Common myeloid progenitor, CD34-positive (primary cell): ENCODE measurements around the gene WNK2.

Experiments used
- CTCF ChIA-PET: fragments of 350-600 bp; sonication (Branson Sonifier 250); formaldehyde crosslinking; loops from one replicate; lab custom pipeline; 2021; ENCODE audit warnings: antibody characterized with exemption; lab: Charles Lee
- POLR2A ChIA-PET: fragments of 350-600 bp; sonication (Branson Sonifier 250); formaldehyde crosslinking; loops from one replicate; lab custom pipeline; 2021; ENCODE audit warnings: antibody characterized with exemption; lab: Charles Lee
- DNase-seq, 3 donors: peaks; one replicate each; pipeline versions ENCODE4 v3.0.0 to v3.0.0-alpha.2; 2013
- H3K27ac ChIP-seq, 2 experiments: 1 replicate in 1 of 2; 2 replicates in 1 of 2; pipeline ENCODE4 v1.7.0; 2013; ENCODE audit warnings: inconsistent platforms in 2 of 2, low read length in 2 of 2, mild to moderate bottlenecking in 2 of 2, low read depth in 1 of 2, moderate library complexity in 1 of 2; ENCODE audit not compliant: severe bottlenecking in 2 of 2, insufficient read depth in 1 of 2, poor library complexity in 1 of 2
- H3K27me3 ChIP-seq, 5 experiments: replicated peaks in 2 of 5; 1 replicate in 3 of 5; 2 replicates in 2 of 5; pipeline versions ENCODE4 v1.6.1 to v1.7.0; 2013; ENCODE audit warnings: low read length in 4 of 5, mild to moderate bottlenecking in 2 of 5, moderate library complexity in 2 of 5, inconsistent platforms in 1 of 5; ENCODE audit not compliant: insufficient read depth in 5 of 5, control insufficient read depth in 4 of 5
- H3K36me3 ChIP-seq, 4 experiments: 1 replicate in 2 of 4; 2 replicates in 2 of 4; pipeline versions ENCODE4 v1.6.1 to v1.7.0; 2013; ENCODE audit warnings: low read length in 3 of 4, control low read depth in 1 of 4, mild to moderate bottlenecking in 1 of 4; ENCODE audit not compliant: control insufficient read depth in 4 of 4, insufficient read depth in 4 of 4
- H3K4me1 ChIP-seq, 4 experiments: 1 replicate in 3 of 4; 2 replicates in 1 of 4; pipeline versions ENCODE4 v1.6.1 to v1.7.1; 2013; ENCODE audit warnings: low read length in 3 of 4, mild to moderate bottlenecking in 3 of 4, control low read depth in 1 of 4, inconsistent platforms in 1 of 4, moderate library complexity in 1 of 4; ENCODE audit not compliant: control insufficient read depth in 4 of 4, insufficient read depth in 4 of 4; ENCODE audit errors: control extremely low read depth in 1 of 4
- H3K4me3 ChIP-seq, 7 experiments: 1 replicate in 4 of 7; 2 replicates in 3 of 7; pipeline versions ENCODE4 v1.5.1 to v1.7.0; 2013; ENCODE audit warnings: mild to moderate bottlenecking in 7 of 7, low read length in 6 of 7, moderate library complexity in 6 of 7, inconsistent platforms in 2 of 7, low read depth in 2 of 7, control low read depth in 1 of 7; ENCODE audit not compliant: insufficient read depth in 4 of 7, control insufficient read depth in 1 of 7; ENCODE audit errors: extremely low read depth in 1 of 7
- H3K9me3 ChIP-seq, 5 experiments: 1 replicate in 4 of 5; 2 replicates in 1 of 5; pipeline versions ENCODE4 v1.6.1 to v1.7.1; 2013; ENCODE audit warnings: low read length in 4 of 5, mild to moderate bottlenecking in 2 of 5, inconsistent platforms in 1 of 5, low read depth in 1 of 5, moderate library complexity in 1 of 5; ENCODE audit not compliant: control insufficient read depth in 4 of 5, insufficient read depth in 2 of 5; ENCODE audit errors: control extremely low read depth in 1 of 5
- WGBS: methylation state at CpG from one replicate; pipeline ENCODE4 v1.1.5; 2013; ENCODE audit not compliant: insufficient coverage; 5-methylcytosine and 5-hydroxymethylcytosine counted together

The WNK2 gene

DNA sequence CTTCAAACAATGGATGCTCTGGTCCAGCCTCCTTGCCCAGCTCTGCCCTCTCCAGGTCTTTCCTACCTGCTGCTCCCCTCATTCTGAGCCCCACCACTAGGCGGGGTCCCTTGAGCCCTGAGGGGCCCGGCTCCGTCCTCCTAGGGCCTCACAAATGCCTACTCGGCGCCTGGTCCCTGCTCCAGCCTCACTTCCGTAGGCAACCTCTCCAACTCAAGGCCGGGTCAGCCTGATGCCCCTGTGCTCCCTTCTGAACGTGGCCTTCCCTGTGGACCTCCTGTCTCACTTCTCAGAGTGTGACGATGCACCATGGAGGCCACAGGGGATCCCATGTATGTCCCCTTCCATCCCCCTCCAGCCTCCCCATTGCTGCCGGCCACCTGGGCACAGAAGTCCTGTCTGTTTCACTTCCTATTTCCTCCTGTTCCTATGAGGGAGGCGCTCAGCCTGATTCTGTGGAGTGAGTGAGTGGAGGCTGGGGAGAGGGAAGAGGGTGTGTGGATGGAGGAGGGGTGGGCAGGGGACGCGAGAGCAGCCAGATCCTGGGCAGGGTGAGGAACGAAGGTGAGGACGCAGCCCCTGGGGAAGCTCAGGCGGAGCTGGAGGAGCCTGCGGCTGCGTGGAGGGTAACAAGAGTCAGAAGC is 140.4 kb downstream of the WNK2 start:
- Histone ChIP-seq H3K27me3 (peaks cover 0 to 5% (median 0%) of the 10 kb centered on the region in 5 experiments), H3K27ac (no peak overlapping the region), H3K4me3 (no peak overlapping the region), H3K9me3 (no peaks in the 10 kb centered on the region), H3K4me1 (no peaks in the 10 kb centered on the region), H3K36me3 (no peaks in the 10 kb centered on the region)
- ChIA-PET CTCF (no interaction called here), POLR2A (no interaction called here)
- no peak for DNase-seq
- WGBS = 95% methylated on average over 17 of the region's 18 CpGs

- H3K27me3 ChIP-seq = no peaks in the 10 kb centered on the region
- no peaks in the 10 kb centered on the region for H3K4me1 ChIP-seq
- H3K36me3 ChIP-seq = no peaks in the 10 kb centered on the region
- no peaks in the 10 kb centered on the region for H3K9me3 ChIP-seq
- 91% methylated on average over 17 of the region's 22 CpGs for WGBS
- DNase-seq = no peak
- POLR2A ChIA-PET = no interaction called here
- no peak overlapping the region for H3K4me3 ChIP-seq
- CTCF ChIA-PET = no interaction called here
- H3K27ac ChIP-seq = no peak overlapping the region
These were observed 141.5 kb downstream of the WNK2 start for GRCh38 chr9:93325307-93326035.

DNA sequence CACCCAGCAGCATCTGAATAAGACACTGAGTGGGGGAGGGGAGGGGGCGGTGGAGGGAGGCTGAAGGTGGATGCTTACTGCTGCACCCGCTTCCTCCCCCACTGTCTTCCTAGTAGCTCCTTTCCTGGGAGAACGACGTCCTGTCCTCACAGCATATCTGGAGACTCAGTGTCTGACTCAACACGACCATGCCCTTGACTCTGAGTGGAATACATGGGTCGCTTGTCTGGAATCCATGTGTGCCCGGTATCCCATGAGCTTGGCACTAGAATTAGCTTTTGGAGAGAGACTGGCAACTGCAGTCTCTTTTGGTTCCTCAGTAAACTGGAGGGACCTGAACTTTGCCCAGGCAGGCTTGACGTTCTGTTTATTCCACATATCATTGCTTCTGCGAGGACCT is 142.1 kb downstream of the WNK2 start:
- CTCF ChIA-PET = no interaction called here
- Histone ChIP-seq H3K4me3 (no peak overlapping the region), H3K36me3 (no peaks in the 10 kb centered on the region), H3K27ac (no peak overlapping the region), H3K9me3 (no peaks in the 10 kb centered on the region), H3K4me1 (no peaks in the 10 kb centered on the region), H3K27me3 (no peaks in the 10 kb centered on the region)
- DNase-seq = no peak
- POLR2A ChIA-PET = no interaction called here
- WGBS = 97% methylated on average over 8 of the region's 9 CpGs

DNA sequence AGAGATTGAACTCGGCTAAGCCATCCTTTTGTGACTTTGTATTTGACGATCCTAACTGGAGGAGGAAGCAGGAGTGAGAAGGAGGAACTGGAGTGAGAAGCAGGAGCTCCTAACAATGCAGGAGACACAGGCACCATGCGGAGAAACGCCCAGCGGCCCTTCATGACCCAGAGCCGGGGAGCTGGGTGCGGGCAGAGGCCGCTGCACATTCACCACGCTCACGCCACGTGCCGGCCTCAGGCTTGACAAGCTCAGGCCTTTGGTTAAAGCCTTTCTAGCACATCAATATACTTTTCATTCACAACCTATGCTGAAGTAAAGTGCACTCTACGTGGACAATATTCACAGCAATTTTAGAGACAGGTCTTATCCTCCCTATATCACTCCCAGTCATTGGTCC is 142.7 kb downstream of the WNK2 start:
- POLR2A ChIA-PET = no interaction called here
- no peak for DNase-seq
- CTCF ChIA-PET = no interaction called here
- Histone ChIP-seq H3K4me3 (no peak overlapping the region), H3K36me3 (no peaks in the 10 kb centered on the region), H3K4me1 (no peaks in the 10 kb centered on the region), H3K27me3 (no peaks in the 10 kb centered on the region), H3K9me3 (no peaks in the 10 kb centered on the region), H3K27ac (no peak overlapping the region)
- WGBS = 94% methylated on average over 13 of the region's 13 CpGs

GRCh38 chr9:93329629-93330280 is 145.8 kb downstream of the WNK2 start:
- no peaks in the 10 kb centered on the region for H3K36me3 ChIP-seq
- no peaks in the 10 kb centered on the region for H3K4me1 ChIP-seq
- H3K27me3 ChIP-seq = peaks cover 0 to 3% (median 2%) of the 10 kb centered on the region in 5 experiments
- ChIA-PET POLR2A (no interaction called here), CTCF (interaction anchor here (0.9 kb wide), 1 partner anchor 10 kb away, joined by 3 read pairs; no protein-coding TSS in a partner anchor)
- H3K9me3 ChIP-seq = no peaks in the 10 kb centered on the region
- 75% methylated on average over 4 of the region's 7 CpGs for WGBS
- DNase-seq = no peak
- H3K27ac ChIP-seq = no peak overlapping the region
- H3K4me3 ChIP-seq = no peak overlapping the region

DNA sequence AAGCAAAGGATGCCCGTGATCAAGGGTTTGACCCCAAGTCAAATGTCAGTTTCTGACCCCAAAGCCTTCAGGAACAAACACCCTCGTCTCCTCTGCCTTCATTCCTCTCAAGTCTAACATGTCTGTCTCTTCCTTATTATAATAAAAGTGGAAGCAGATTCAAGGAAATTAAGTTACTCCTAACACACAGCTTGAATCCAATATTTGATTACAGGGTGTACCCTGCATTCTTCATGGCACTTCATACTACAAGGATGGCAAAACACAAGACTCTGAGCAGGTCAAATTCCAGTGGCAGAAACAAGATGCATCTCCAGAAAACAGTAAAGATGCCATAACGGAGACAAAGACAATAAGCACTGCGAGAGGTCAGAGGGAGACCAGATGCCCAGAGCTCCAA is 148.4 kb downstream of the WNK2 start:
- no peak for DNase-seq
- Histone ChIP-seq H3K27ac (no peak overlapping the region), H3K9me3 (peaks cover 0 to 2% (median 0%) of the 10 kb centered on the region in 5 experiments), H3K4me1 (no peaks in the 10 kb centered on the region), H3K27me3 (peaks cover 0 to 3% (median 2%) of the 10 kb centered on the region in 5 experiments), H3K36me3 (no peaks in the 10 kb centered on the region), H3K4me3 (no peak overlapping the region)
- 86% methylated on average over 3 of the region's 4 CpGs for WGBS
- CTCF ChIA-PET = interaction anchor here (1.4 kb wide), 1 partner anchor 20 kb away, joined by 3 read pairs; no protein-coding TSS in a partner anchor
- POLR2A ChIA-PET = no interaction called here

DNA sequence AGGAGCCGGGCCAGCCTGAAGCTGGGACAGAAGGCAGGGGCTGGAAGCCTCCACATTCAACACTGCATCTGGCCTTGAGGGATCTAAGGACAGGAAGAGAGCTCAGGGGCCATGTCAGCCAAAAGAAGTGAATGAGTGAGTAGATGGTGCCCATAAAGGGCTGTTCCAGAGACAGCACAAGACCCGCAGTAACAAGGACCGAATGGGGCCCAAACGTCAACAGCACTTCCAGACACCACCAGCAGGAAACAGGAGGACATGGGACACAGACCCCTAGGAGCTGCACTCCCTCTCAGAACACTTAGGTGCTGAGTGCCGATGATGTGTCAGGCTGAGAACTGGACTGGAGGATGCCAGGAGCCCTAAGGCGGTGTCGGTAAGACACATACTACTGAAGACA is 152.8 kb downstream of the WNK2 start:
- H3K36me3 ChIP-seq = no peaks in the 10 kb centered on the region
- CTCF ChIA-PET = no interaction called here
- H3K4me3 ChIP-seq = no peak overlapping the region
- DNase-seq = no peak
- H3K4me1 ChIP-seq = no peaks in the 10 kb centered on the region
- POLR2A ChIA-PET = no interaction called here
- 91% methylated on average over 6 of the region's 7 CpGs for WGBS
- peaks cover 0 to 16% (median 9%) of the 10 kb centered on the region in 5 experiments for H3K9me3 ChIP-seq
- no peak overlapping the region for H3K27ac ChIP-seq
- peaks cover 0 to 6% (median 3%) of the 10 kb centered on the region in 5 experiments for H3K27me3 ChIP-seq
